ENCODE measurements around the gene SLC39A10.
"Not testable (repeated sequence)": the region's sequence is repeated elsewhere in the genome, so short reads cannot be mapped to it uniquely, and the experiment has no call there.

Gene SLC39A10

GRCh38 chr2:195656859-195657633, at the start of gene SLC39A10:
TSS of gene SLC39A10 (plus strand) at chr2:195657226. CDS start at chr2:195680043, 22,817 bp downstream.
- DNase-seq (ENCODE audit: low read depth) = peak; percentile 97

DNA sequence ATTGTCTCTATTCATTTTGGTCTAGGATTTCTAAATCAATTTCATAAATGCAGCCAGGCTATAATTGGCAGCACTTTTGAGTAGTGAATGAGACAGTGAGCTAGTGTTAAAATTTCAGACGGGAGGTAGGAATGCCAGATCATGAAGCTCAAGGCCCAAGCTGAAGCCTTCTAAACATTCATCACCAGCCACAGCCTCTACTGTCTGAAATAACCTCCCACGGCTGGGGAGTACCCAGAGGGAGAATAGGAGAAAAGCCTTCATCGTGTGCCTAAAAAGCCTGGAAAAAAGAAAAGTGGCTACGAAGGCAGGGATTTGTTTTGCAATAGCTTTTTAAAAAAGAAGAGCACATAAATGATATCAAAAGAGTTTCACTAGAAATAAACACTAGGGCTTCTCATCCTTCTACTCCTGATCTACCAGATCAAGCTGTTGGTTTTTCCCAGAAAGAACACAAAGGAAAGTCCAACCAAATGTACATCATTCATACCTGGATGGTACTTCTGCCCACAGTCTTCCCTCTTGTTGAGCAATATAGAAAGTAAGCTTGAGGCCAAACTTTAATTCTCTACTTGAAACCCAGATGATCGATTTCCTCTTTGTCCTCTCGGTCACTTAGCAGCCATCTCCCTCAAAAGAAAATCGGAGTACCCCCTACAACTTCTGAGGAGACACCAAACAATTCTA, 48.1 kb upstream of the SLC39A10 start:
- no peak for DNase-seq (ENCODE audit: low read depth)

DNA sequence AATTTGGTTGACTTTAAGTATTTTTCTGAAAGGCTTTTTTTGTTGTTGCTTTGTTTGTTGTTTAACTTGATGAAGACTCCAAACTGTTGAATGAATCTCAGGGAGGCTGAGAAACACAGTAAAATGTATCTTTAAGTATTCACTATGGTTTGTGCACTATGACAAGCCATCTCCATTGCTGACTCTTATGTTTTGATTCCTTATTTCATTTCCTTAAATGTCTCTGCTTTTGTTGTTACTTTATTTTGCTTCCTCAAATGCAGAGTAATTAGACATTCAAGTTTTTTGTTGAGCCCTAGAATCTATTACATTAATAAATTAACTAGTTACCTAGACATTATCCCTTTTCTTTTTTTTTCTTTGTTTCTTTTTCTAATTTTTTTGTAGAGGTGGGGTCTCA, 46.3 kb upstream of the SLC39A10 start:
- DNase-seq (ENCODE audit: low read depth) = no peak

DNA sequence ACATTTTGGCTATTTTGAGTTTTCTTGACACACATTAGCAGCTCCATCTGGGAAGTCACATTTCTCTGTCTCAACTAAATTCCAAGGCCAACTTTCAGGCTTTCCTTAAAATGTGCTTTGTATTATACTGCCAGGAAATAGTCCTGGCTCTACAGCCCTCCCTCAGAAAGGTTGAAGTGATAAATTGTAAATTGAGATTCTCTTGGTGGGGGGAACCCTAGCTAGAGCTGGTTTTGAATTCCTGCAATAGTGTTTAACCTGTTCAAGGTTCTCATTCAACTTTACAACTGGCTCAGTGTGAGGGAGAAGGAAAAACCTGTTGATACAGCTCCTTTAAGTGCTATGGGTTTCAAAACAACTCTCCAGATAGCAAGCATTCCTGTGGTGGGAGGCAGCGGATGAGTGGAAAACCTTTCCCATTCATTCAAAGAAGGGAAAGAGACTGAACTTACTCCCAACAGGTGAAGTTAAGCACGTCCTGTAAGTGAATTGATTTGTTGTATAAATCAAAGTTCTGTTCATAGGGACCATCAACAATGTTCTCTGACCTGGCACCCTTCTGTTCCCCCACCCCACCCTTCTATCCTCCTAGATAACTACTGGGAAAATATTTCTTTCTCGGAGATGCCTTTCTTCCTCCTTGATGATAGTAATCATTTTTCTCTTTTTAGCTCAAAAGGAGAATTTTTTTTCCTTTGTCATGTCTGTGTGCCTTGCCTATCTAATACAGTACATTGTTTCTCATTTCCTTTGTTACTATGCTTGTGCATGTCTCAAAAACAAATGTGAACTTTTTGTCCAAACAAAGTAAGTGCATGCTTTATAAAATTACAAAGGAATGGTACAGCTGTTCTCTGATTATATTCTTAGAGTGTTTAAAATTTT, 44.2 kb upstream of the SLC39A10 start:
- DNase-seq (ENCODE audit: low read depth) = no peak

DNA sequence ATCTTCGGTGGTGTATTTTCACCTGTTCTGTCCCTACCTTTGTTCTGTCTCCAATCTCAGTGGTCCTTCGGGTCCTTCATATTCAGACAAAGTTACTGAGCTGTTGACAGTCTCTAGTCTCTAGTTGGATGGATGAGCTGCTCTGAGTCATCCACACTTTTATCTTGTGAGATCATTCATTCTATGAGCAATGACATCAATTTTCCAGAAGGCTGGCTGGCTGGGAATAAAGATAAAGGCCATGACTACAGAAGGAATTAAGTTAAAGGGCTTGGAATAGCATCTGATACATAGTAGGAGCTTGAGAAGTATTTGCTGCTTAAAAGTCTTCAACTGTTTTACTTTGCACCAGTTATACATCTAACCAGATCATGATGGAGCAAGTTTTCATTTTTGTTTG, 43.1 kb upstream of the SLC39A10 start:
- no peak for DNase-seq (ENCODE audit: low read depth)

- DNase-seq (ENCODE audit: low read depth) = no peak
Measured at GRCh38 chr2:195619590-195619989, 37.4 kb upstream of the SLC39A10 start.

GRCh38 chr2:195620501-195620900, 36.5 kb upstream of the SLC39A10 start:
- DNase-seq (ENCODE audit: low read depth) = no peak

- no peak for DNase-seq (ENCODE audit: low read depth)
Measured at GRCh38 chr2:195622966-195623365, 34.1 kb upstream of the SLC39A10 start.

- no peak for DNase-seq (ENCODE audit: low read depth)
Measured at GRCh38 chr2:195626507-195626906, 30.5 kb upstream of the SLC39A10 start.

DNA sequence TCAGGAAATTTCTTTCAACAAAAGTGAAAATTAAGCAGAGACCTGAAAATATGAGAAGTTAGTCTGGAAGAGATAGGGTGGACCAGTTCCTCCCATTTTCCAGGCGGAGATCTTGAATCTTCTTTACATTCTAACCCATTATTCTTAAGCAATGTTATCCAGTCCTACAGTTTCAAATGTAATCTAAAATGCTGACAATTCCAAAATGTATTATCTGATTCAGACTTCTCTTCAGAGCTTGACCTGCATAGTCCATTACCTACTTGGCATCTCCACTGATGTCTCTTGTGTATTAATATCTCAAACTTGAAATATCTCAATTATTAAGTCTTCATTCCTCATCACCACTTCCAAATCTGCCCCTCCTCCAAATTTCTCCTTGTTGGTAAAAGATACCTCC, 28.4 kb upstream of the SLC39A10 start:
- DNase-seq (ENCODE audit: low read depth) = no peak

DNA sequence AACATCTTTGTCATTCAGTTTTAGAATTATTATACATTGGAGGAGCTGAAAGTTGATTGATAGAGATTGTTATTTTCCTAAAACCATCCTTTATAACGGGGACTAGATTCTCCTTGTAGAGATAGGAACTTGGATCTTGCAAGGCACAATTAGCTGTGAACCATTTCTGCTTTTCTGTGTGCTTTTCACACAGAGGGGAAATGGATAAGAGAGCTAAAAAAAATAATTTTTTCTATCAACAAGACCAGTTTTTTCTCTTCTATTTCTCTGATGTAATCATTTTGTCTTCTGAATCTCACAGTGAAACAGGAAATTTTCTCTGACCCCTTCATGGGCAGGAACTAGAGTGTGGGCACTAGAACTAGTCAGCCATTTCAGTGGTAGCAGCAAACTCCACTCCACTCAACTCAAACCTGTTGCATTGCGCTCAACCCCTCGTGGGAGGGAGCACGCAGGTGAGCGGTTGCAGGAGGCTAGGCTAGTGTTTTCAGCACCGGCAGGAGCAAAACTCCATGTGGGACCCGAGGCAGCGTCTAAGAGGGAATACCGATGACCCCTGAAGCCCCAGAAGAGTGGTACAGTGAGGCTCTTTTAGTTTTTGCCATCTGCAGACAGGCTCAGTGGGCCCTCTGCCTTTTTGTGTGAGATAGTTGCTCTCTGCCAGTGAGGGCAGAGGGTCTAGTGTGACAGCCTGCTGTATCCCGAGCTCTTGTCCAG, 24.0 kb upstream of the SLC39A10 start:
- no peak for DNase-seq (ENCODE audit: low read depth)

DNA sequence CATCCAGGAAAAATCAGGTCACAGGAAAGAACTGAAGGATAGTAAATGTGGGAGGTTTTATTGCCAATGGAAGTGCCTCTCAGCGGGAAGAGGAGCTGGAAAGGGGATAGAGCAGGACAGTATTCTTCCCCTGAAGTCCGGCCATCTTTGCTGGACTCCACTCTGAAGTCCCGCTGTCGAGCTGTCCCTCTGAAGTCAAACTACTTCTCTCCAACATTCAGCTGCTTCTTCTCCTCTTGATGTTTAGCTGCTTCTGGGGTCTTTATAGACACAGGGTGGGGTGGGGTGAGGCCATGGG, 23.5 kb upstream of the SLC39A10 start:
- DNase-seq (ENCODE audit: low read depth) = no peak

- no peak for DNase-seq (ENCODE audit: low read depth)
Measured at GRCh38 chr2:195633974-195634373, 23.1 kb upstream of the SLC39A10 start.

DNA sequence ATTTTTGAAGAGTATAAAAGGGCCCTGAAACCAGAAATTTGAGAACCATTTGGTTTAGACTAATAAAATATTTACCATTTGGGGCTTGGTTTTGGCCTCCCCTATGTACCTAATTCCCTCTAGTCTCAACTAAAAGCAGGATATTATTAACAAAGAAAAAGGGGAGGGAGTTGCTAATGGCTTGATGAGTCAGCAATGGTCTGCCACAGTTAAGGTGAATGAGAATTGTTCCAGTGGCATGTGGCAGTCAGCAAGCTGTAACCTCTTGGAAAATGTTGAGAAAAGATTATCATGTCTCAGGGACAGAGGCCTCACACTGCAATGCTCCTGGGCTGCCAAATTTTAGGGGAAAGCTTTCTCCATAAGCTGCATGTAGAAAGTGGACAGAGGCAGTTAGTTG, 20.1 kb upstream of the SLC39A10 start:
- no peak for DNase-seq (ENCODE audit: low read depth)

DNA sequence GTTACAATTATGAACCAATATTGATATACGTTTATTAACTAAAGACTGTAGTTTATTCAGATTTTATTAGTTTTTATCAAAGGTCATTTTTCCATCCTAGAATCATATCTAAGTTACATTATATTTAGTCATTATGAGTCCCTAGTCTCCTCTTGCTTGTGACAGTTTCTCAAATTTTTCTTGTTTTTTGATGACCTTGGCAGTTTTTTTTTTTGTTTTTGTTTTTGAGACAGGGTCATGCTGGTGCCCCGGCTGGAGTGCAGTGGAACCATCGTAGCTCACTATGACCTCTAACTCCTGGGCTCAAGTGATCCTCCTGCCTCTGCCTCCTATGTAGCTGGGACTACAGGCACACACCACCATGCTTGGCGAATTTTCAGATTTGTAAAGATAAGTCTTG, 18.3 kb upstream of the SLC39A10 start:
- no peak for DNase-seq (ENCODE audit: low read depth)

- no peak for DNase-seq (ENCODE audit: low read depth)
Measured at GRCh38 chr2:195639238-195639858, 17.7 kb upstream of the SLC39A10 start.

DNA sequence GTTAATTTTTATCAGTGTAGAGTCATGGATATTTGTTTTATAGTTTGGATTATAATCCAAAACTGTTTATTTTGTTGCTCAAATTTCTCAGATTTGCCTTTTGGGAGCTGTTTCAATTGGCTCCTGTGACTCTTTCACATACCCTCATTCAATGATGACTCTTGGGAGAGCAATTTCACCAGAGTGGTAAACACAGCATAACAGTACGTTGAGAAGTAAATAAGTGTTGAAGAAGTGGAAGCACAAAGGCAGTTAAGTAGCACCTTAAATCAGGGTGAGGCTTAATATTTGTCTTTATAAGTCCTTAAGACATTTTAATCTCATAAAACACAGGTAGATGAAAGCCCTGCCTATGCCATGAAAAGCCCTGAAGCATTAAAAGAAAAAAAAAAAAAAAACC, 17.1 kb upstream of the SLC39A10 start:
- no peak for DNase-seq (ENCODE audit: low read depth)

DNA sequence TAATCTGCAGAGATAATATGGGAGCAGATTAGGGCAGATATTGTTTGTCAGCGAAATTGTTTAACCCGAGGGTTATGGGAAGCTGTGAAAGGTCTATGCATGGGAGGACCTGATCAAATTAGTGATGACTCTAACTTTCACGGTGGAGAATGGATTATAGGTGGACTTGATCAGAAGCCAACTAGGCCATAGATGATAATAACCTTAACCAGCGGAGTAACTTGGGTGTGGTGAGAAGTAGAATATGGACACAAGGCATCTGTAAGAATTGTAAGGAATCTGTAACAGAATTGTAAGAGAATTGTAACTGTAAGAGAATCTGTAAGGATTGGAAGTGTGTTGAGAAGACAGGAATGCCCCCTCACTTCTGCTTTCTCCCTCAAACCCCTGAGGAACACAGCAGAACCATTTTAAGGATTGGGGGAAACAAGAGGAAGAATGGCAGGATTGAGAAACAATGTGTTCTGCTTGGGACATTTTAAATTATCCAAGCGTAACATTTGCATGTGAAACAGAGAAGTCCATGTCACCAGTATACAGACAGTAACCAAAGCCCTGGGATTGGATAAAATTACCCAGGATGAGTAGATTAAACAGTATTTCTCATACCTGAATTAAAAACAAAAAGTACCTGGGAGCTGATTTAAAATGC, 14.9 kb upstream of the SLC39A10 start:
- no peak for DNase-seq (ENCODE audit: low read depth)

- no peak for DNase-seq (ENCODE audit: low read depth)
Measured at GRCh38 chr2:195642679-195643068, 14.4 kb upstream of the SLC39A10 start.

DNA sequence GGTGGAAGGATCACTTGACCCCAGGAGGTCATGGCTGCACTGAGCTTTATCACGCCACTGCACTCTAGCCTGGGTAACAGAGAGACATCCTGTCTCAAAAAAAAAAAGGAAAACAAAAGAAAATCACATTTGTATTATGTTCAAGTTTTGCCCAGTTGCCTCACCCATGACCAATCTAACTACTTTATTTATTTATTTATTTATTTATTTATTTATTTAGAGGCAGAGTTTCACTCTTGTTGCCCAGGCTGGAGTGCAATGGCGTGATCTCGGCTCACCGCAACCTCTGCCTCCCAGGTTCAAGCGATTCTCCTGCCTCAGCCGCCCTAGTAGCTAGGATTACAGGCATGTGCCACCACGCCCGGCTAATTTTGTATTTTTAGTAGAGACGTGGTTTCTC, 12.3 kb upstream of the SLC39A10 start:
- DNase-seq (ENCODE audit: low read depth) = not testable (repeated sequence)

DNA sequence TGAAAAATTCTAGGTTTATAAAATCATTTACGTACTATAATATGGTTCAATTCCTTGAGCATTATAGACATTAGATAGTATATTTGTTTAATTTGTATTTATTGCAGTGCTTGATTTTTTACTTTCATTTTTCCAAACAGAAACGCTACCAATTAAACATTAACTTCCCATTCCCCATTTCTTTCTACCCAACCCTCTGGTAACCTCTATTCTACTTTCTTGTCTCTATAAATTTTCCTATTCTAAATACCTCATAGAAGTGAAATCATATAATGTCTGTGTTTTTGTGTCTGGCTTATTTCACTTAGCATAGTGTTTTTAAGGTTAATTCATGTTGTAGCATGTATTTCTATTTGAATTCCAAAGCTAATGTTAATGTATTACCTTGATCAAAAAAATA, 11.6 kb upstream of the SLC39A10 start:
- no peak for DNase-seq (ENCODE audit: low read depth)
